Raji (cell line): ENCODE data around the gene EIF4A3.

Source experiments
- POLR2A ChIP-seq: IDR thresholded peaks from 2 replicates; pipeline ENCODE4 v1.6.1; 2011; ENCODE audit warnings: low read depth, low read length, control low read depth; ENCODE audit not compliant: insufficient read depth

EIF4A3 gene

DNA sequence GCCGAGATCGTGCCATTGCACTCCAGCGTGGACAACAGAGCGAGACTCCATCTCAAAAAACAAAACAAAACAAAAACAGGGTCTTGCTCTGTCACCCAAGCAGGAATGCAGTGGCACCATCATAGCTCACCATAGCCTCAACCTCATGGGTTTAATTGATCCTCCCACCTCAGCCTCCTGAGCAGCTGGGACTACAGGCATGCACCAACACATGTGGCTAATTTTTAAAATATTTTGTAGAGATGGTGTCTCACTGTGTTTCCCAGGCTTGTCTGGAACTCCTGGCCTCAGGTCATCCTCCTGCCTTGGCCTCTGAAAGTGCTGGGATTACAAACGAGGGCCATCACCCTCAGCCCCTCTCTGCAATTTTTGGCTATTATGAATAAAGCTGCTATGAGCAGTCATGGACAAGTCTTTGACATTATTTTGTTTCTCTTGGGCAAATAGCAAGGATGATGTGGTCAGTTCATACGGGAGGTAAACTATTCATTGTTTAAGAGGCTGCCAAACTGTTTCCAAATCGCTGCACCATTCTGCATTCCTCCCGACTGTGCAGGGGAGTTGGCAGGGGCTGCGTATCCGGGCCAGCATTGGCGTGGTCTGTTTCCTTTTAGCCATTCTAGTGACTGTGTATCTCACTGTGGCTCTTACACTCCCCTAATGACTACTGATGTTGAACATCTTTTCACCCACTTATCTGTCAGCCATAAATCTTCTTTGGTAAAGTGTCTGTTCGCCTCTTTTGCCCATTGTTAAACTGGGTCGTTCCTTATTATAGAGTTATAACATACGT is 21.1 kb downstream of the EIF4A3 start:
- no peak for TF ChIP-seq POLR2A

GRCh38 chr17:80124351-80124981 is 22.5 kb downstream of the EIF4A3 start:
- no peak for TF ChIP-seq POLR2A

GRCh38 chr17:80123791-80124190 is 23.1 kb downstream of the EIF4A3 start:
- TF ChIP-seq POLR2A, result no peak

- TF ChIP-seq POLR2A, result no peak
Observed at GRCh38 chr17:80122926-80123505, 23.9 kb downstream of the EIF4A3 start.

DNA sequence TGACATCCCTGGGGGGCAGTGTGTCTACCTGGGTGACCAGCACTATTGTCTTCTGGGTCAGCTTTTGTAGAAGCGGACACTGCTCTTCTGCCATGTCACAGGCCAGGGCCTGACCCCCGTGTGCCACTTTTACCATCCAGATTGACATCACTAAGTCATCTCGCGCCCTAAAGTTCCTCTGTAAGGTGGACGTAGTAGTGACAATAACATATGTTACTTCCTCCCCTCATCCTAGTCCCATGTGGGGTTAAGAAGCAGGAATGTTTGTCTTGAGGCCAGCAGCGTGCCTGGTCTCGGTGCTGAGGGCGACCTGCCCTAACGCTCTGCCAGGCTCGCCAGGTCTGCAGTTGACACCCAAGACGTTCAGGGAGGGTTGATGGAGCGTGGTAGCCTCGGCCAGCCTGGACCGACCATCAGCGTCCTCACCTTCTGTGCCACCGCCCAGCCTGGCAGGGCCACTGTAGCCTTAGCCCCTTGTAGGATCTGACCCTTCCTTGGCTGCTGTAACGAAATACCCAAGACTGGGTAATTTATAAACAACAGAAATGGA is 24.8 kb downstream of the EIF4A3 start:
- TF ChIP-seq POLR2A, result no peak

DNA sequence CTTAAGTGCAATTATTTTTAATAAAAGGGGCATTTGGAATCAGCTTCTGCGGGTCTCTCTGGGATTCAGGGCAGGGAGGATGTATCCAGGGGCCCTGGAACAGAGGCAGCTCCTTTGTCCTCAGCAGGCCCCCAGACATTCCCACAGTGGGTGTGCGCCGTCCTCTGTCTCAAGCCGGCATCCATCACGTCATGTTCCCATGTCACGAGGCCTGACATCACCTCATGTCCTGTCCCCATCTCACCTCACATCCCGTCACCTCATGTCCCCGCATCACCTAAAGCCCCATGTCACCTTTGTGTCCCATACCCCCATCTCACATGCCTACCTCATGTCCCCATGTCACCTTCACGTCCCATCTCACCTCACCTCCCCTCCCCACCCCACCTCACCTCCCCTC is 27.1 kb downstream of the EIF4A3 start:
- TF ChIP-seq POLR2A, result no peak

- no peak for TF ChIP-seq POLR2A
Observed at GRCh38 chr17:80119271-80119791, 27.6 kb downstream of the EIF4A3 start.

GRCh38 chr17:80118601-80119270 is 28.2 kb downstream of the EIF4A3 start:
- TF ChIP-seq POLR2A, result no peak

DNA sequence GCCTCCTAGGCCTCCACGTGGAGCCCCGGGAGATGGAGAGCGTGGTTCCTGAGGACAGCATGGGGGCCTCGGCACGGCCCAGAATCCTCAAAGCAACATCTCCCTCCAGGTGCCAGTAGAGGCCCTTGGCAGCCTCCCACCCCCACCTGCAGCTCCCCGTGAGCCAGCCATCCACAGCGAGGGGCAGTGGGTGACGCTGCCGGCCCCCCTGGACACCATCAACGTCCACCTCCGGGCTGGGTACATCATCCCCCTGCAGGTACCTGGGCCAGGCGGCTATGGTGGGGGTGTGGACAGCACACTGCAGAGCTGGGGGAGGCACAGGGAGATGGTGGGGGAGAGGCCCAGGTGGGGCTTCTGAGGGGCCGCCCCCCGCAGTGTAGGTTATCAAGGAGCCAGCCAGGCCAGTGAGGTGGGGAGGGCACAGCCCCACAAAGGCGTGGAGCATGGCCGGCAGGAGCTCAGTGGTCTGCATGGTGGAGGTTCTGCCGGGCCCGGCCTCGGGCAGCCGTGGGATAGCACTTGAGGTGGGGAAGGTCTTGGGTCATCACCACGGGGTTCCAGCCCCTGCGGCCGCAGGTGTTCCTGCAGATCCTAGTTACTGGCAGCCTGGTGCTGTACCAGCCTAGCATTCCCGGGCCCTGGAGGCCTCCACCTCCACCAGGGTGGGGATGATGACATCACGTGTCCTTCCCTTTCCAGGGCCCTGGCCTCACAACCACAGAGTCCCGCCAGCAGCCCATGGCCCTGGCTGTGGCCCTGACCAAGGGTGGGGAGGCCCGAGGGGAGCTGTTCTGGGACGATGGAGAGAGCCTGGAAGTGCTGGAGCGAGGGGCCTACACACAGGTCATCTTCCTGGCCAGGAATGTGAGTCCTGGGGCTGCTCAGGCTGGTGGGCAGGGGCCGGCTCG is 29.2 kb downstream of the EIF4A3 start:
- TF ChIP-seq POLR2A, result no peak

GRCh38 chr17:80116921-80117380 is 30.0 kb downstream of the EIF4A3 start:
- no peak for TF ChIP-seq POLR2A

DNA sequence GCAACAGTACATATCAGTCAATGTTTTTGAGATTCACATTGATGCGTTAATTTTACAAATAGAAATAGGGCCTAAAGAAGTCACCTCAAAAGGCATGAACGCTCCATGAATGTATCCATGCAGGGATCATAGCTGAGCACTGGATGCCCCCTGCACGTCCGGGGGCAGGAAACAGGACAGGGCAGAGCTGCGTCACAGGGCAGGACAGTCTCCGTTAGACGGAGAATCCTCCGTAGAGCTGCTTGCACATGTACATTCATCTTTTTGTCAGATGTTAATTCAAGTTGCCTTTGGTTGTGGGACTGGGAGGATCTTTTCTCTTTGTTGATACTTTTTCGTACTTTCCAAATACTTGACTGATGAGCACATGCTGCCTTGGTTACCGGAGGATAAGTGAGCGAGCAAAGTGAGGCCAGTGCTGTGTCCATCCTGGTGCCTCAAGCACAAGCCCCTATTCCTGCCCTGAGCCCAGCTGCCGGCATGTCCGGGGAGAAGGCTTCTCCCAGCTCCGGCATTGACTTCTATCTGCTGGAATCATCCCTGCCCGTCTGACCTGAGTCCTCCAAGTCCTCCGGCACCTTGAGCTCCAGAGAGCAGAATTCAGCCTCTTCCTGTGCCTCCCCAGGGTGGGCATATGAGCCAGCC is 30.5 kb downstream of the EIF4A3 start:
- no peak for TF ChIP-seq POLR2A

DNA sequence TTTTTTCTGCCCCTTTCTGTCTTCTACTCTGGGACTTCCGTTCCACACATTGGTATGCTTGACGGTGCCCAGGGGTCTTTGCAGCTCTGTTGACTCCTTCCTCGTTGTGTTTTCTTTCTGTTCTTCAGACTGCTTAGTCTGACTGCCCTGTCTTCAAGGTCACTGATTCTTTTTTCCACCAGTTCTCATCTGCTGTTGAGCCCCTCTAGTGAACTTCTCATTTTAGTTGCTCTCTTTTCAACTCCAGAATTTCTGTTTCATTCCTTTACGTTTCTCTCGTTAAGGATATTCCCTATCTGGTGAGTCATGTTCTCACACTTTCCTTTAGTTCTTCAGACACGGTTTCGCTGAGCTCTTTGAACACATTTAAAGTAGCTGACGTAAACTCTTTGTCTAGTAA is 31.8 kb downstream of the EIF4A3 start:
- TF ChIP-seq POLR2A, result no peak

DNA sequence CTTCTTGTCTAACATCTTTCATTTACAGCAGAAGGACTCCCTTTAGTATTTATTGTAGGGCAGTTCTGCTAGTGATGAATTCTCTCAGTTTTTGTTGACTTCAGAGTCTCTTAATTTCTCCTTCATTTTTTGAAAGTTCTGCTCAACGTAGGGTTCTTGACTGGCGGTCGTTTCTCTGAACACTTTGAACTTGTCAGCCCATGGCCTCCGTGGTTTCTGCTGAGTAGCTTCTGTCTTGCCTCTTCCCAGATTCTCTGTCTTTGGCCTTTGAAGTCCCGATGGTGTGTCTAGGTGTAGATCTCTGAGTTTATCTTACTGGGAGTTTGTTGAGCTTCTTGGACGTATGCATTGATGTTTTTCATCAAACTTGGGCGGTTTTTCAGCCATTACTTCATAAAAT is 32.2 kb downstream of the EIF4A3 start:
- TF ChIP-seq POLR2A, result no peak
